GM20431 (cell line): ENCODE data around the gene MUSTN1.

ENCODE experiments used
- in situ Hi-C: fragments of 300-500 bp; cut with MseI, MboI; formaldehyde crosslinking; loops from one replicate; pipeline ENCODE4 v1.15.0; 2020; ENCODE audit warnings: low sequenced_read_pairs; ENCODE audit not compliant: unreplicated experiment

The MUSTN1 gene

GRCh38 chr3:52838561-52839267 lies 3.9 kb upstream of the MUSTN1 start:
- in situ Hi-C loops: no loop called here

GRCh38 chr3:52836986-52837385 lies 2.2 kb upstream of the MUSTN1 start:
- in situ Hi-C loops: no loop called here

GRCh38 chr3:52836471-52836845 lies 1.6 kb upstream of the MUSTN1 start:
- in situ Hi-C loops: no loop called here

- in situ Hi-C loops: no loop called here
Measured at GRCh38 chr3:52835766-52836470, 1.1 kb upstream of the MUSTN1 start.

GRCh38 chr3:52833202-52833601 lies 1.6 kb downstream of the MUSTN1 start:
- in situ Hi-C loops: no loop called here

- in situ Hi-C loops: no loop called here
Measured at GRCh38 chr3:52831500-52832301, 3.1 kb downstream of the MUSTN1 start.

GRCh38 chr3:52830535-52831258 lies 4.1 kb downstream of the MUSTN1 start, which contains the start of gene ITIH4:
ITIH4 (minus strand) TSS chr3:52830672; CDS start chr3:52830642, 30 bp downstream.
- in situ Hi-C loops: no loop called here

- in situ Hi-C loops: no loop called here
Measured at GRCh38 chr3:52829906-52830463, 4.8 kb downstream of the MUSTN1 start.

- in situ Hi-C loops: no loop called here
Measured at GRCh38 chr3:52829482-52829881, 5.3 kb downstream of the MUSTN1 start.

GRCh38 chr3:52827866-52828376 lies 6.9 kb downstream of the MUSTN1 start:
- in situ Hi-C loops: no loop called here

- in situ Hi-C loops: no loop called here
Measured at GRCh38 chr3:52827441-52827840, 7.4 kb downstream of the MUSTN1 start.

- in situ Hi-C loops: no loop called here
Measured at GRCh38 chr3:52824037-52824436, 10.8 kb downstream of the MUSTN1 start.

- in situ Hi-C loops: no loop called here
Measured at GRCh38 chr3:52822363-52822762, 12.5 kb downstream of the MUSTN1 start.

GRCh38 chr3:52820736-52821135 lies 14.1 kb downstream of the MUSTN1 start:
- in situ Hi-C loops: no loop called here

- in situ Hi-C loops: no loop called here
Measured at GRCh38 chr3:52819936-52820335, 14.9 kb downstream of the MUSTN1 start.

- in situ Hi-C loops: no loop called here
Measured at GRCh38 chr3:52817860-52818259, 17.0 kb downstream of the MUSTN1 start.

- in situ Hi-C loops: no loop called here
Measured at GRCh38 chr3:52817221-52817620, 17.6 kb downstream of the MUSTN1 start.

- in situ Hi-C loops: no loop called here
Measured at GRCh38 chr3:52816654-52817053, 18.2 kb downstream of the MUSTN1 start.

- in situ Hi-C loops: no loop called here
Measured at GRCh38 chr3:52816199-52816598, 18.6 kb downstream of the MUSTN1 start.

GRCh38 chr3:52813810-52814209 lies 21.0 kb downstream of the MUSTN1 start:
- in situ Hi-C loops: no loop called here
